Duodenal mucosa (tissue), 2 donors: ENCODE results near the gene FRMD4B.

Experiments used
- H3K27ac ChIP-seq: one replicate; pipeline ENCODE4 v1.7.0; 2013; ENCODE audit warnings: low read depth, low read length
- H3K27me3 ChIP-seq, 2 donors: one replicate each; pipeline ENCODE4 v1.7.0; 2013; ENCODE audit warnings: low read length in 2 of 2, control low read depth in 1 of 2; ENCODE audit not compliant: insufficient read depth in 2 of 2, control insufficient read depth in 1 of 2
- H3K36me3 ChIP-seq, 2 donors: one replicate each; pipeline ENCODE4 v1.7.0; 2013; ENCODE audit warnings: low read length in 2 of 2, control low read depth in 1 of 2; ENCODE audit not compliant: insufficient read depth in 2 of 2, control insufficient read depth in 1 of 2
- H3K4me1 ChIP-seq, 2 donors: one replicate each; pipeline ENCODE4 v1.7.0; 2013; ENCODE audit warnings: low read length in 2 of 2, control low read depth in 1 of 2; ENCODE audit not compliant: insufficient read depth in 2 of 2, control insufficient read depth in 1 of 2
- H3K4me3 ChIP-seq, 2 donors: one replicate each; pipeline ENCODE4 v1.7.0; 2013; ENCODE audit warnings: low read length in 2 of 2, low read depth in 1 of 2
- H3K9ac ChIP-seq, 2 donors: one replicate each; pipeline ENCODE4 v1.7.0; 2013; ENCODE audit warnings: low read length in 2 of 2, low read depth in 1 of 2
- H3K9me3 ChIP-seq, 2 donors: one replicate each; pipeline ENCODE4 v1.7.0; 2013; ENCODE audit warnings: low read length in 2 of 2, control low read depth in 1 of 2; ENCODE audit not compliant: control insufficient read depth in 1 of 2

The FRMD4B gene

GRCh38 chr3:69128509-69128908 is 257.4 kb downstream of the FRMD4B start:
- Histone ChIP-seq H3K9ac (no peak overlapping the region), H3K4me3 (no peak overlapping the region), H3K36me3 (no peaks in the 10 kb centered on the region), H3K4me1 (no peaks in the 10 kb centered on the region), H3K27me3 (no peaks in the 10 kb centered on the region), H3K27ac (no peak overlapping the region), H3K9me3 (no peaks in the 10 kb centered on the region)

- H3K36me3 ChIP-seq: no peaks in the 10 kb centered on the region
- no peaks in the 10 kb centered on the region for H3K27me3 ChIP-seq
- H3K4me3 ChIP-seq: no peak overlapping the region
- H3K9ac ChIP-seq: no peak overlapping the region
- H3K27ac ChIP-seq: no peak overlapping the region
- H3K4me1 ChIP-seq: no peaks in the 10 kb centered on the region
- H3K9me3 ChIP-seq: no peaks in the 10 kb centered on the region
Measured at GRCh38 chr3:69126999-69127398, 258.9 kb downstream of the FRMD4B start.

- Histone ChIP-seq H3K9me3 (no peaks in the 10 kb centered on the region), H3K36me3 (no peaks in the 10 kb centered on the region), H3K4me1 (no peaks in the 10 kb centered on the region), H3K27me3 (no peaks in the 10 kb centered on the region), H3K9ac (no peak overlapping the region), H3K27ac (no peak overlapping the region), H3K4me3 (no peak overlapping the region)
Measured at GRCh38 chr3:69126216-69126615, 259.7 kb downstream of the FRMD4B start.

- no peaks in the 10 kb centered on the region for H3K9me3 ChIP-seq
- no peaks in the 10 kb centered on the region for H3K36me3 ChIP-seq
- H3K9ac ChIP-seq: no peak within 1 kb of the TSS
- H3K27me3 ChIP-seq: no peaks in the 10 kb centered on the region
- H3K4me1 ChIP-seq: no peaks in the 10 kb centered on the region
- no peak within 1 kb of the TSS for H3K27ac ChIP-seq
- H3K4me3 ChIP-seq: no peak within 1 kb of the TSS
Measured at GRCh38 chr3:69122403-69122802, 263.5 kb downstream of the FRMD4B start, which contains the start of gene LMOD3. Gene LMOD3, minus strand, starts transcription at chr3:69122595. Its CDS starts 209 bp downstream, at chr3:69122386.

- H3K27ac ChIP-seq: no peak overlapping the region
- H3K27me3 ChIP-seq: no peaks in the 10 kb centered on the region
- H3K4me3 ChIP-seq: no peak overlapping the region
- no peaks in the 10 kb centered on the region for H3K4me1 ChIP-seq
- no peaks in the 10 kb centered on the region for H3K36me3 ChIP-seq
- no peaks in the 10 kb centered on the region for H3K9me3 ChIP-seq
- no peak overlapping the region for H3K9ac ChIP-seq
Measured at GRCh38 chr3:69121950-69122349, 263.9 kb downstream of the FRMD4B start.

- peaks cover 0 to 3% of the 10 kb centered on the region in 2 donors for H3K4me1 ChIP-seq
- H3K4me3 ChIP-seq: no peak overlapping the region
- no peak overlapping the region for H3K27ac ChIP-seq
- H3K9ac ChIP-seq: no peak overlapping the region
- H3K36me3 ChIP-seq: no peaks in the 10 kb centered on the region
- H3K9me3 ChIP-seq: no peaks in the 10 kb centered on the region
- H3K27me3 ChIP-seq: no peaks in the 10 kb centered on the region
Measured at GRCh38 chr3:69121513-69121912, 264.4 kb downstream of the FRMD4B start.

- Histone ChIP-seq H3K9me3 (no peaks in the 10 kb centered on the region), H3K4me1 (peaks cover 0 to 3% of the 10 kb centered on the region in 2 donors), H3K27me3 (no peaks in the 10 kb centered on the region), H3K27ac (no peak overlapping the region), H3K4me3 (no peak overlapping the region), H3K36me3 (no peaks in the 10 kb centered on the region), H3K9ac (no peak overlapping the region)
Measured at GRCh38 chr3:69120879-69121464, 264.9 kb downstream of the FRMD4B start.
